Measurements from ENCODE around the gene PPP1R13L.

PPP1R13L gene

DNA sequence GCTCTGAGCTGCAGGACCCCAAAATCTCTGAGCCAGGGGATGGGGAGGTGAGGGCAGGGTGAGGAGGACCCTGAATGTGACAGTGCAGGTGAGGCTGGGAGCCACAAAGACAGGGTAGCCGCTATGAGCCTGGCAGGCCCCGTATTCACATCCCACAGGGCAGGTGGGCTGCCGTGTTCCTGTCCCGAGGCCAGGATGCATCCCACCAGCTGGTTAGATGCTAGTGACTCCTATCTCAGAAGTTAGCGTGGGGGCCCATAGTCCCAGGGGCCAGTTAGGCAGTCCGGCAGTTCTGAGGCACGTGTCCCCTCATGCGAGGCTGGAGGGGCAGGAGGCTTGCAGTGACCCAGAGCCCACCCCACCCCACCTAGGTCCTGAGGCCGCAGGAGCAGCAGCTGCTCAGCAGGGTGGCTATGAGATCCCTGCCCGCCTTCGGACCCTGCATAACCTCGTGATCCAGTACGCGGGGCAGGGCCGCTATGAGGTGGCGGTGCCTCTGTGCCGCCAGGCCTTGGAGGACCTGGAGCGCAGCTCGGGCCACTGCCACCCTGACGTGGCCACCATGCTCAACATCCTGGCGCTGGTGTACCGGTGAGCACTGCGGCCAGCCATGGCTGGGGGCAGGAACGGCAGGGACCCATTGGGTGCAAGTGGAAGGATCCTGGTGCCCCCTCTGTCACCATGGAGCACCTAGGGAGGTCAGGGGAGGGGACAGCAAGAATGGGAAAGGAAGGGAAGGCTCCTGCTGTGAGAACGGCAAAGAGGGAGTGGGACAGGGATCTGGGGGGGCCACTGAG lies 57.1 kb downstream of the PPP1R13L start:
- TF ChIP-seq OSR1 (CRISPR knock-in tag; IDR thresholded peaks at IDR 0.05), result no peak
- no peak for TF ChIP-seq PPARA (CRISPR knock-in tag; IDR thresholded peaks at IDR 0.05; ENCODE audit: borderline replicate concordance)
- TF ChIP-seq CSDC2 (CRISPR knock-in tag; IDR thresholded peaks at IDR 0.05), result no peak
- no peak for TF ChIP-seq ZNF8 (CRISPR knock-in tag; IDR thresholded peaks at IDR 0.05)
- no peak for TF ChIP-seq BACH2 (CRISPR knock-in tag; IDR thresholded peaks at IDR 0.05; ENCODE audit: borderline replicate concordance)
- TF ChIP-seq, protein P1, sequence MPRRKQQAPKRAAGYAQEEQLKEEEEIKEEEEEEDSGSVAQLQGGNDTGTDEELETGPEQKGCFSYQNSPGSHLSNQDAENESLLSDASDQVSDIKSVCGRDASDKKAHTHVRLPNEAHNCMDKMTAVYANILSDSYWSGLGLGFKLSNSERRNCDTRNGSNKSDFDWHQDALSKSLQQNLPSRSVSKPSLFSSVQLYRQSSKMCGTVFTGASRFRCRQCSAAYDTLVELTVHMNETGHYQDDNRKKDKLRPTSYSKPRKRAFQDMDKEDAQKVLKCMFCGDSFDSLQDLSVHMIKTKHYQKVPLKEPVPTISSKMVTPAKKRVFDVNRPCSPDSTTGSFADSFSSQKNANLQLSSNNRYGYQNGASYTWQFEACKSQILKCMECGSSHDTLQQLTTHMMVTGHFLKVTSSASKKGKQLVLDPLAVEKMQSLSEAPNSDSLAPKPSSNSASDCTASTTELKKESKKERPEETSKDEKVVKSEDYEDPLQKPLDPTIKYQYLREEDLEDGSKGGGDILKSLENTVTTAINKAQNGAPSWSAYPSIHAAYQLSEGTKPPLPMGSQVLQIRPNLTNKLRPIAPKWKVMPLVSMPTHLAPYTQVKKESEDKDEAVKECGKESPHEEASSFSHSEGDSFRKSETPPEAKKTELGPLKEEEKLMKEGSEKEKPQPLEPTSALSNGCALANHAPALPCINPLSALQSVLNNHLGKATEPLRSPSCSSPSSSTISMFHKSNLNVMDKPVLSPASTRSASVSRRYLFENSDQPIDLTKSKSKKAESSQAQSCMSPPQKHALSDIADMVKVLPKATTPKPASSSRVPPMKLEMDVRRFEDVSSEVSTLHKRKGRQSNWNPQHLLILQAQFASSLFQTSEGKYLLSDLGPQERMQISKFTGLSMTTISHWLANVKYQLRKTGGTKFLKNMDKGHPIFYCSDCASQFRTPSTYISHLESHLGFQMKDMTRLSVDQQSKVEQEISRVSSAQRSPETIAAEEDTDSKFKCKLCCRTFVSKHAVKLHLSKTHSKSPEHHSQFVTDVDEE (CRISPR knock-in tag; IDR thresholded peaks at IDR 0.05), result no peak
- no peak for TF ChIP-seq TCF4 (CRISPR knock-in tag; IDR thresholded peaks at IDR 0.05; ENCODE audit: borderline replicate concordance)
- TF ChIP-seq, protein P2, sequence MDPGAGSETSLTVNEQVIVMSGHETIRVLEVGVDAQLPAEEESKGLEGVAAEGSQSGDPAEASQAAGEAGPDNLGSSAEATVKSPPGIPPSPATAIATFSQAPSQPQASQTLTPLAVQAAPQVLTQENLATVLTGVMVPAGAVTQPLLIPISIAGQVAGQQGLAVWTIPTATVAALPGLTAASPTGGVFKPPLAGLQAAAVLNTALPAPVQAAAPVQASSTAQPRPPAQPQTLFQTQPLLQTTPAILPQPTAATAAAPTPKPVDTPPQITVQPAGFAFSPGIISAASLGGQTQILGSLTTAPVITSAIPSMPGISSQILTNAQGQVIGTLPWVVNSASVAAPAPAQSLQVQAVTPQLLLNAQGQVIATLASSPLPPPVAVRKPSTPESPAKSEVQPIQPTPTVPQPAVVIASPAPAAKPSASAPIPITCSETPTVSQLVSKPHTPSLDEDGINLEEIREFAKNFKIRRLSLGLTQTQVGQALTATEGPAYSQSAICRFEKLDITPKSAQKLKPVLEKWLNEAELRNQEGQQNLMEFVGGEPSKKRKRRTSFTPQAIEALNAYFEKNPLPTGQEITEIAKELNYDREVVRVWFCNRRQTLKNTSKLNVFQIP (CRISPR knock-in tag; IDR thresholded peaks at IDR 0.05; ENCODE audit: borderline replicate concordance, low read depth), result no peak
- TF ChIP-seq ISL1 (CRISPR knock-in tag; IDR thresholded peaks at IDR 0.05), result no peak
- no peak for TF ChIP-seq TOX (CRISPR knock-in tag; IDR thresholded peaks at IDR 0.05; ENCODE audit: borderline replicate concordance)
- TF ChIP-seq ZFP30 (CRISPR knock-in tag; IDR thresholded peaks at IDR 0.05), result no peak
- TF ChIP-seq ZNF565 (CRISPR knock-in tag; conservative IDR thresholded peaks at IDR 0.05; ENCODE audit: low read depth), result no peak
- TF ChIP-seq ZNF70 (CRISPR knock-in tag; IDR thresholded peaks at IDR 0.05), result no peak
- TF ChIP-seq SNAI2 (CRISPR knock-in tag; IDR thresholded peaks at IDR 0.05), result no peak
- TF ChIP-seq, protein P3, sequence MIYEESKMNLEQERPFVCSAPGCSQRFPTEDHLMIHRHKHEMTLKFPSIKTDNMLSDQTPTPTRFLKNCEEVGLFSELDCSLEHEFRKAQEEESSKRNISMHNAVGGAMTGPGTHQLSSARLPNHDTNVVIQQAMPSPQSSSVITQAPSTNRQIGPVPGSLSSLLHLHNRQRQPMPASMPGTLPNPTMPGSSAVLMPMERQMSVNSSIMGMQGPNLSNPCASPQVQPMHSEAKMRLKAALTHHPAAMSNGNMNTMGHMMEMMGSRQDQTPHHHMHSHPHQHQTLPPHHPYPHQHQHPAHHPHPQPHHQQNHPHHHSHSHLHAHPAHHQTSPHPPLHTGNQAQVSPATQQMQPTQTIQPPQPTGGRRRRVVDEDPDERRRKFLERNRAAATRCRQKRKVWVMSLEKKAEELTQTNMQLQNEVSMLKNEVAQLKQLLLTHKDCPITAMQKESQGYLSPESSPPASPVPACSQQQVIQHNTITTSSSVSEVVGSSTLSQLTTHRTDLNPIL (CRISPR knock-in tag; IDR thresholded peaks at IDR 0.05; ENCODE audit: low read depth), result no peak
- no peak for TF ChIP-seq RARB (CRISPR knock-in tag; IDR thresholded peaks at IDR 0.05)
- TF ChIP-seq, protein P4, sequence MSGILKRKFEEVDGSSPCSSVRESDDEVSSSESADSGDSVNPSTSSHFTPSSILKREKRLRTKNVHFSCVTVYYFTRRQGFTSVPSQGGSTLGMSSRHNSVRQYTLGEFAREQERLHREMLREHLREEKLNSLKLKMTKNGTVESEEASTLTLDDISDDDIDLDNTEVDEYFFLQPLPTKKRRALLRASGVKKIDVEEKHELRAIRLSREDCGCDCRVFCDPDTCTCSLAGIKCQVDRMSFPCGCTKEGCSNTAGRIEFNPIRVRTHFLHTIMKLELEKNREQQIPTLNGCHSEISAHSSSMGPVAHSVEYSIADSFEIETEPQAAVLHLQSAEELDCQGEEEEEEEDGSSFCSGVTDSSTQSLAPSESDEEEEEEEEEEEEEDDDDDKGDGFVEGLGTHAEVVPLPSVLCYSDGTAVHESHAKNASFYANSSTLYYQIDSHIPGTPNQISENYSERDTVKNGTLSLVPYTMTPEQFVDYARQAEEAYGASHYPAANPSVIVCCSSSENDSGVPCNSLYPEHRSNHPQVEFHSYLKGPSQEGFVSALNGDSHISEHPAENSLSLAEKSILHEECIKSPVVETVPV (CRISPR knock-in tag; IDR thresholded peaks at IDR 0.05), result no peak
- ATAC-seq, result peak; percentile 12

DNA sequence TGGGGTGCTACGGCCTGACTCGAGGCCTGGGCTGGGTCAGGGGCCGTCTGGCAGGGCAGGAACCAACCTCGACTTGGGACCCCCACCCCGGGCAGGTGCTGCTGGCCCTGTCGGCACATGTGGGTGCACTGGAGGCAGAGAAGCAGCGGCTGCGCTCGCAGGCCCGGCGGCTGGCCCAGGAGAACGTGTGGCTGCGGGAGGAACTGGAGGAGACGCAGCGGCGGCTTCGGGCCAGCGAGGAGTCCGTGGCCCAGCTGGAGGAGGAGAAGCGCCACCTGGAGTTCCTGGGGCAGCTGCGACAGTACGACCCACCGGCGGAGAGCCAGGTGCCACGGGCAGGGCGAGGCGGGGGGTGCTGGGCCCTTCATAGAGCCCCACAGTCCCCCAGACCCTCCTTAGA lies 58.4 kb downstream of the PPP1R13L start:
- ATAC-seq, result no peak
- TF ChIP-seq SNAI2 (CRISPR knock-in tag; IDR thresholded peaks at IDR 0.05), result no peak
- TF ChIP-seq GLIS3 (CRISPR knock-in tag; IDR thresholded peaks at IDR 0.05), result no peak

DNA sequence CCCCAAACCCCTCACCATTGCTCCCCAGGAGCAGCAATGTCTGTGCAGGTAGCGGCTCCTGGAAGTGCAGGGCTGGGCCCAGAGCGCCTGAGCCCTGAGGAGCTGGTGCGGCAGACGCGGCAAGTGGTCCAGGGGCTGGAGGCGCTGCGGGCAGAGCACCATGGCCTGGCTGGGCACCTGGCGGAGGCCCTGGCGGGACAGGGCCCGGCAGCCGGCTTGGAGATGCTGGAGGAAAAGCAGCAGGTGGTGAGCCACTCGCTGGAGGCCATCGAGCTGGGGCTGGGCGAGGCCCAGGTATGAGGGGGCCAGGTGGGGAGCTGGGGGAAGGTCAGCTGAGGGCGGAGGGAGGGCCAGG lies 59.4 kb downstream of the PPP1R13L start:
- no peak for TF ChIP-seq ZNF565 (CRISPR knock-in tag; conservative IDR thresholded peaks at IDR 0.05; ENCODE audit: low read depth)
- no peak for ATAC-seq

DNA sequence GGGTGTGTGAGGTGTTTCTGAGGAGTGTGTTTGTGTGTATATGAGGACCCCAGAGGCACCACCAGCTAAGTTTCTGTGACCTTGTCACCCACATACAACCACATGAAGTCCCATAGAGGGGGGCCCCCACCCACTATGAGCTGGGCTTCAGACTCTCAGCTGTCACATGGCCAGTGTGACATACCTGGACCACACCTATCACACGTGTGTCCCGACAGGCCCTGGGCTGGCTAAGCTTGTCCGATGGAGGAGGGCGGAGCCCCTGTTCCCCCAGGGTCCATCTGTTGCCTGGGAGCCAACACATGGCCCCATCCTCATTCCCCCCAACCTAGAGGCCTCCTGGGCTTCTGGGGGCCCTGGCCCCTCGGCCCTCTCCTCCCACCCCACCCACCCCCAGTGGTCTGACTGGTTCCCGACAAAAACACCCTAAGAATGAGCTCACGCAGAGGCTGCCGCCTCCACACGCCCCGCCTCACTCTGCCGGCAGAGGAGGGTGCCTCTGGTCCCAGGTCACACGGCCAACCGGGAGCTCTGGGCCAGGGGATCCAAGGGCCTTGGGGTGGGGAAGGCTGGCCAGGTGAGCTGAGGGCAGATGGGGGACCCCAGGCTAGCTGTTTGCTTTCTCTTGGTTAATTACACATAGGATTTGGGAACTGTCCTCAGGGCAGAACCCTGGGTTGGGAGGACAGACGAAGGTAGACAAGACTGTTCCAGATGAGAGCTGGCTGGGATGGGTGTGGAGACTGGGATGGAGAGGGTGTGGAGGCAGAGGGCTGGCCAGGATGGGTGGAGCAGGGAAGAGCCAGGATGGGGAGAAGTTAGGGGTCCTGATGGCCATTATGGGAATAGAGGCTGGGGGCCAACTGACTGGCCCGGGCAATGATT lies 60.0 kb downstream of the PPP1R13L start:
- no peak for TF ChIP-seq ZFP30 (CRISPR knock-in tag; IDR thresholded peaks at IDR 0.05)
- no peak for TF ChIP-seq RARB (CRISPR knock-in tag; IDR thresholded peaks at IDR 0.05)
- no peak for TF ChIP-seq PPARA (CRISPR knock-in tag; IDR thresholded peaks at IDR 0.05; ENCODE audit: borderline replicate concordance)
- no peak for TF ChIP-seq ARNTL (CRISPR knock-in tag; IDR thresholded peaks at IDR 0.05; ENCODE audit: borderline replicate concordance, low read depth)
- TF ChIP-seq ESRRG (CRISPR knock-in tag; IDR thresholded peaks at IDR 0.05), result no peak
- no peak for TF ChIP-seq TOX (CRISPR knock-in tag; IDR thresholded peaks at IDR 0.05; ENCODE audit: borderline replicate concordance)
- ATAC-seq, result no peak
